GM19438 (cell line): ENCODE measurements around the gene CDK5RAP3.
"Not testable (repeated sequence)": the region's sequence is repeated elsewhere in the genome, so short reads cannot be mapped to it uniquely, and the experiment has no call there.

ENCODE experiments used
- ATAC-seq: cut with Tn5 transposase; IDR thresholded peaks from one replicate; pipeline ENCODE4 v1.9.1; 2021; ENCODE audit warnings: low read depth; ENCODE audit not compliant: unreplicated experiment

Gene CDK5RAP3

GRCh38 chr17:47995241-47995935 lies 24.5 kb downstream of the CDK5RAP3 start:
- no peak for ATAC-seq

GRCh38 chr17:47996201-47996600 lies 25.3 kb downstream of the CDK5RAP3 start:
- ATAC-seq, result no peak

GRCh38 chr17:47997586-47997985 lies 26.7 kb downstream of the CDK5RAP3 start:
- ATAC-seq, result no peak

GRCh38 chr17:47998044-47998443 lies 27.1 kb downstream of the CDK5RAP3 start:
- ATAC-seq, result no peak

- ATAC-seq, result no peak
Measured at GRCh38 chr17:47999582-47999981, 28.7 kb downstream of the CDK5RAP3 start.

GRCh38 chr17:48001197-48001596 lies 30.3 kb downstream of the CDK5RAP3 start:
- no peak for ATAC-seq

- ATAC-seq, result not testable (repeated sequence)
Measured at GRCh38 chr17:48001657-48002056, 30.7 kb downstream of the CDK5RAP3 start.

GRCh38 chr17:48002266-48002915 lies 31.5 kb downstream of the CDK5RAP3 start:
- no peak for ATAC-seq

- no peak for ATAC-seq
Measured at GRCh38 chr17:48002916-48003416, 32.1 kb downstream of the CDK5RAP3 start.

GRCh38 chr17:48003417-48004151 lies 32.7 kb downstream of the CDK5RAP3 start:
- no peak for ATAC-seq

- no peak for ATAC-seq
Measured at GRCh38 chr17:48004983-48005382, 34.1 kb downstream of the CDK5RAP3 start.

- ATAC-seq, result no peak
Measured at GRCh38 chr17:48006936-48007709, 36.2 kb downstream of the CDK5RAP3 start.

GRCh38 chr17:48010193-48010592 lies 39.3 kb downstream of the CDK5RAP3 start:
- no peak for ATAC-seq

GRCh38 chr17:48011405-48012150 lies 40.7 kb downstream of the CDK5RAP3 start:
- ATAC-seq, result no peak

GRCh38 chr17:48012151-48012520 lies 41.2 kb downstream of the CDK5RAP3 start:
- ATAC-seq, result no peak

GRCh38 chr17:48012654-48013053 lies 41.7 kb downstream of the CDK5RAP3 start:
- no peak for ATAC-seq

- no peak for ATAC-seq
Measured at GRCh38 chr17:48013876-48014594, 43.1 kb downstream of the CDK5RAP3 start.

- ATAC-seq, result no peak
Measured at GRCh38 chr17:48014595-48015111, 43.7 kb downstream of the CDK5RAP3 start.

- ATAC-seq, result no peak
Measured at GRCh38 chr17:48016112-48016511, 45.2 kb downstream of the CDK5RAP3 start.
